ENCODE results near the gene MGMT. TPM values are rescaled to one million over a fixed set of nuclear protein-coding genes. Genes with fewer than 3 reads are reported as not detected.

Gene MGMT
- total and polyA plus RNA-seq, 2 experiments from 2014 or later = 19.3 to 21.9 TPM

- TF ChIP-seq, protein P1, sequence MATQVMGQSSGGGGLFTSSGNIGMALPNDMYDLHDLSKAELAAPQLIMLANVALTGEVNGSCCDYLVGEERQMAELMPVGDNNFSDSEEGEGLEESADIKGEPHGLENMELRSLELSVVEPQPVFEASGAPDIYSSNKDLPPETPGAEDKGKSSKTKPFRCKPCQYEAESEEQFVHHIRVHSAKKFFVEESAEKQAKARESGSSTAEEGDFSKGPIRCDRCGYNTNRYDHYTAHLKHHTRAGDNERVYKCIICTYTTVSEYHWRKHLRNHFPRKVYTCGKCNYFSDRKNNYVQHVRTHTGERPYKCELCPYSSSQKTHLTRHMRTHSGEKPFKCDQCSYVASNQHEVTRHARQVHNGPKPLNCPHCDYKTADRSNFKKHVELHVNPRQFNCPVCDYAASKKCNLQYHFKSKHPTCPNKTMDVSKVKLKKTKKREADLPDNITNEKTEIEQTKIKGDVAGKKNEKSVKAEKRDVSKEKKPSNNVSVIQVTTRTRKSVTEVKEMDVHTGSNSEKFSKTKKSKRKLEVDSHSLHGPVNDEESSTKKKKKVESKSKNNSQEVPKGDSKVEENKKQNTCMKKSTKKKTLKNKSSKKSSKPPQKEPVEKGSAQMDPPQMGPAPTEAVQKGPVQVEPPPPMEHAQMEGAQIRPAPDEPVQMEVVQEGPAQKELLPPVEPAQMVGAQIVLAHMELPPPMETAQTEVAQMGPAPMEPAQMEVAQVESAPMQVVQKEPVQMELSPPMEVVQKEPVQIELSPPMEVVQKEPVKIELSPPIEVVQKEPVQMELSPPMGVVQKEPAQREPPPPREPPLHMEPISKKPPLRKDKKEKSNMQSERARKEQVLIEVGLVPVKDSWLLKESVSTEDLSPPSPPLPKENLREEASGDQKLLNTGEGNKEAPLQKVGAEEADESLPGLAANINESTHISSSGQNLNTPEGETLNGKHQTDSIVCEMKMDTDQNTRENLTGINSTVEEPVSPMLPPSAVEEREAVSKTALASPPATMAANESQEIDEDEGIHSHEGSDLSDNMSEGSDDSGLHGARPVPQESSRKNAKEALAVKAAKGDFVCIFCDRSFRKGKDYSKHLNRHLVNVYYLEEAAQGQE (IDR thresholded peaks at IDR 0.05; ENCODE audit: unreplicated experiment) = no peak
Observed at GRCh38 chr10:129626309-129626708, 159.3 kb downstream of the MGMT start (continued).

- H3F3A ChIP-seq (replicated peaks; ENCODE audit: low read depth) = no peaks in the 10 kb centered on the region
- H3K4me1 ChIP-seq (ENCODE audit: insufficient read depth) = no peaks in the 10 kb centered on the region
- Mint-ChIP-seq H3K27ac (0 out of 2 replicates have a peak overlapping the region, but pooled peaks have one; percentile 11), H3K36me3 (ENCODE audit: low read depth) (no peaks in the 10 kb centered on the region), H3K27me3 (ENCODE audit: insufficient read depth, low read depth, poor library complexity) (peaks cover 6% of the 10 kb centered on the region), H3K9me3 (no peaks in the 10 kb centered on the region), H3K4me3 (no peak overlapping the region), H3K4me1 (peaks cover 10% of the 10 kb centered on the region)
- no peak for ATAC-seq
- no peak for DNase-seq (ENCODE audit: low spot score)
- no peaks in the 10 kb centered on the region for H4K20me1 ChIP-seq (replicated peaks; ENCODE audit: insufficient read depth)
- no peaks in the 10 kb centered on the region for H3K36me3 ChIP-seq (ENCODE audit: insufficient read depth)
- H3K27ac ChIP-seq (ENCODE audit: low read depth) = no peak overlapping the region
- H3K79me2 ChIP-seq (replicated peaks; ENCODE audit: insufficient read depth) = no peaks in the 10 kb centered on the region
- H3K27me3 ChIP-seq (ENCODE audit: insufficient read depth) = no peaks in the 10 kb centered on the region
- H2AFZ ChIP-seq = no peak overlapping the region
- H3K4me3 ChIP-seq = no peak overlapping the region
- no peak overlapping the region for H3K4me2 ChIP-seq
- H3K9me2 ChIP-seq (ENCODE audit: insufficient read depth) = no peaks in the 10 kb centered on the region
- TF ChIP-seq ZNF462 (CRISPR knock-in tag; IDR thresholded peaks at IDR 0.05) (no peak), POLR2AphosphoS5 (IDR thresholded peaks at IDR 0.05; ENCODE audit: low read depth) (no peak), CTCF (conservative IDR thresholded peaks at IDR 0.05; ENCODE audit: low read depth in 2 of 2) (no peak), ZNF331 (CRISPR knock-in tag; IDR thresholded peaks at IDR 0.05; ENCODE audit: low read depth) (no peak), EZH2 (IDR thresholded peaks at IDR 0.05; ENCODE audit: low read depth, unreplicated experiment) (no peak), JUNB (IDR thresholded peaks at IDR 0.05; ENCODE audit: unreplicated experiment) (no peak), CREB1 (CRISPR knock-in tag; IDR thresholded peaks at IDR 0.05; ENCODE audit: low read depth) (no peak), ZNF114 (CRISPR knock-in tag; IDR thresholded peaks at IDR 0.05) (no peak)
- TF ChIP-seq, protein P1 (IDR thresholded peaks at IDR 0.05; ENCODE audit: unreplicated experiment) = no peak
Observed at GRCh38 chr10:129626796-129627435, 159.9 kb downstream of the MGMT start.
